ENCODE data around the gene NSUN2.

The NSUN2 gene

DNA sequence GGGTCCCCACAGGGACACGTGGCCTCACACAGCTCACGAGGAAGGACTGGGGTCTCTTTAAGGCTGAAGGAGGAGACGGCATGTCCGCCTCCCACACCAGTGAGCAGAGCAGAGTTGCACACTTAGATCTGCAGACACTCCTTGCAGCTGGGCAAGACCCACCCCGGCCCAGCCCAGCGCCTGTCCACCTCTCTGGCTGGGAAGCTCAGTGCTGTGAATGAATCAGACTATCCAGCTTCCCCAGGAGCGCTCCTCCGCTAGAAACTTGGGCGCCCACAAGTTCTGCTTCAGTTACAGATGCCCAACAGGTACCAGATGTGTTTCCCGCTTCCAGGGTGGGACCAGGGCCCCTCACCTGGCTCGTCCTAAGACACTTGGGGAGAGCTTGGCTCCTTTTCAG lies 78.9 kb downstream of the NSUN2 start:
- no peak for FAIRE-seq

DNA sequence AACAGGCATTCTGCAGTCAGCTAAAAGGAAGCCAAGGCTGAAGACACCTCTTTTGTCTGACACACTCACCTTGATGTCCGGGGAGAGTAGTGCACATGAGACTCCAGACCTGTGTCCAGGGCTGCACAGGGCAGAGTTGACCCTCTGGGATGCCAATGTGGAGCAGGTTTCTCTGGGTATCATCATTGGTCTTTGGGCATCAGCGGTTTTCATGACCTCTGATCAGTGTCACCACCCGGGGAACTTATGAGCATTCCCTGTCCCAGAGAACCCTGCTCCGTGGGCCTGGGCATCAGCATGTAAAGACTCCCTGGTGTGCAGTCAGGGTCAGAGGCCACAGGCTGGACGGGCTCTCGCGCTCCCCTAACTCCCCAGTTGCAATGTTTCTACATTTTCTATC lies 80.2 kb downstream of the NSUN2 start:
- no peak for FAIRE-seq

DNA sequence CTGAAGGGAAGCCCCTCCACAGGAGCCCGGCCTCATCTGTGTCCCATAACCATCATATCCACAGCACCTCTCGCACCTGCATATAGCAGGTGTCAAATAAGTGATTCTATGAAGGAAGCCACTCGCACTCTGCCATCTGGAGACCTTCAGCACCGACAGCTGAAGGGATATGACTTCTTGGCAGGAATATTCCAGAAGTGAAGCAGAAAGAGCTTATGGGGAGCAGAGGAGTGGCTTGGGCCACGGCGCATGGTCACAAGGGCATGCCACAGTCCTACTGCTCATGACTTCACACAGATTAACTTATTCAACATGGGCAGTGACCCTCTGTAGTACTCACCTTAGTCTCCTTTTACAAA lies 80.9 kb downstream of the NSUN2 start:
- FAIRE-seq: no peak

DNA sequence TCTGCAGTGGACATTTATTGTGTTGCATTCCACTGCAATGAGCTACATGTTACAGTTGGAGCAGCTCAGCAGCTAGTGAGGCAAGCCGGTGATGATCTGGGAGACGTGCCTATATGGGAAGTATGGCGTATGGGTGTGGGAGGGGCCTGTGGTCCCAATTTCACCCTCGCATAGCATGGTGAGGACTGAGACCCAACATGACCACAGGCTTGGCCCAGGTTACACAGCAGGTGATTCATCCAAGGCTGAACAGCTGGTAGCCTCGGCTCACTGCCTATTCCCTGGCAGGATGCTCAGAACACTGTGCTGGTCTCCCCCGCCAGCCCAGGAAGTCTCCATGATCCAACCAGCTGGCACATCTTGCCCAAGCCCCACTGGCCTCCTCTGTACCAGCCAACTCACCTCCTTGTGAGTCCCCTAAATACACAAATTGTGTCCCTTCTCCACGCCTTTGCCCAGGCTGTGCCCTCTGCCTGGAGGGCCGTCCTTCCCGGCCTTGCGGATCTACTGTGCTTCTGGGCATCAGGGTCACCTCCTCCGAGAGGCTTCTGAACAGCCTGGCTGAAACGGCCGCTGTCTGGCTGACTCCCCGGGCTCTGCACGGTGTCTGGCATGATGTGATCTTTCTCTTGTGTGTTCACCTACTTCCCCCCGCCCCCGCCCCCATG lies 81.4 kb downstream of the NSUN2 start:
- FAIRE-seq: no peak

DNA sequence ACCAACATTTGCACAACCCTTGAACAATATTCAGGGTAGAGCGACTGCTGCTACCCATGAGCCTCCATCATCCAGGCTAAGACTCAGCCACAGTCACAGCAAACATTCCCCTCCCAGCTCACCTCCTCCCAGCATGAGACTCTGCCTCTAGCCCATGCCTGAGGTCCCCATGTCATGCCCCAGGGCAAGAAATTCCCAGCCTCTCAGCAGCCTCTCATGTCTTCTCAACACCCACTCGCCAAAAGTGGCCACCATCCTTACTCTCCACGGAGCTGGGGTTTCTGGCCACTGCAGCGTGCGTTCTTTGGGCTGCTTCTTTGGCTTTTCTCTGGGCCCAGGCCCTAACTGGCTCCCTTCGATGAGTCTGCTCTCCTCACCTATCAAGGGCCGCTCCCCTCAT lies 82.2 kb downstream of the NSUN2 start:
- FAIRE-seq: no peak
